Bone marrow (tissue), 2 donors: ENCODE data around the gene TBX21.

ENCODE experiments used
- DNase-seq, 2 donors: peaks; one replicate each; lab custom pipeline; 2025; lab: John Stamatoyannopoulos, UW

The TBX21 gene

DNA sequence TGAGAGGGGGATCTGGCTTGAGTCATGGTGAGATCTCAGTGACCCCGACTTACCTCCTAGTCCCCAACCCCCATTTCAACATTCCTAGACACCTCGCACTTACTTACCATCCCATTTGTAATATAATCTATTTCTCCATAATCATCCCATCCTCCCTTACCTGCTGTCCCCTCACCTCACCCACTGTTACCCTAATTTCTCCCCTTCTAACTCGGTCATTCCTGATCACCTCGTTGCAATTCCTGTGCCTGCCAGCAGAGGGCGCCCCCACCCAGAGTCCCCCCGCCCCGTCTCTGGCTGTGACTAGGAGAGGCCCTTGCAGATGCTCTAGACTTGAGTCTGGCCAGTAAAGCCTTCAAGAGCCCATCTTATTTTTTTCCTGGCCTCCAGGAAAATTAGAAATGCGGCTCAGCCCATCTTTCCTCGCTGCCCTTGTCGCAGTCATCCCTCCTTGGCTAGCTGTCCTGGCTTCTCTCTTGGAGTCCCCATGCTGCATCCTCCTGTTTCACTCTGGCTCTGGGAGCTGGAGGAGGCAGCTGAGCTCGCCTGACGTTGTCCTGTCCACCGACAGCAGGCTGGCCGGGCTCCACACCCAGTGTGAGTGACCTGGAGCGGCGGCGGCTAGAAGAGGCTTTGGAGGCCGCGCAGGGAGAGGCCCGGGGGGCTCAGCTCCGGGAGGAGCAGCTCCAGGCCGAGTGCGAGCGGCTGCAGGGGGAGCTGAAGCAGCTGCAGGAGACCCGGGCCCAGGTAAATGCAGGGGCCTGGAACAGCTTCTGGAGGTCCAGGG is 34.1 kb upstream of the TBX21 start:
- peak; percentile 56 to 64 for DNase-seq

DNA sequence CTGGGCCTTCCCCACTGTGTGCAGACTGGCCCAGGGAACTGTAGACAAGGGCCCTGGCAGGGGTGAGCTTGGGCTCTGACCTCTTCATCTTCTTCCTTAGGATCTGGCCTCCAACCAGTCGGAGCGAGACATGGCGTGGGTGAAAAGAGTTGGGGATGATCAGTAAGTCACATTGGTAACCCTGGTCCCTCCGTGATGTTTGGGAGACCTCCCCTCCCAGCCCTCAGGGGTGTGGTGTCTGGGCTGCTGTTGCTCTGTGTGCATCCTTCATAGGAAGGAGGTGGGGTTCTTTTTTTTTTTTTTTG is 33.5 kb upstream of the TBX21 start:
- DNase-seq = no peak

DNA sequence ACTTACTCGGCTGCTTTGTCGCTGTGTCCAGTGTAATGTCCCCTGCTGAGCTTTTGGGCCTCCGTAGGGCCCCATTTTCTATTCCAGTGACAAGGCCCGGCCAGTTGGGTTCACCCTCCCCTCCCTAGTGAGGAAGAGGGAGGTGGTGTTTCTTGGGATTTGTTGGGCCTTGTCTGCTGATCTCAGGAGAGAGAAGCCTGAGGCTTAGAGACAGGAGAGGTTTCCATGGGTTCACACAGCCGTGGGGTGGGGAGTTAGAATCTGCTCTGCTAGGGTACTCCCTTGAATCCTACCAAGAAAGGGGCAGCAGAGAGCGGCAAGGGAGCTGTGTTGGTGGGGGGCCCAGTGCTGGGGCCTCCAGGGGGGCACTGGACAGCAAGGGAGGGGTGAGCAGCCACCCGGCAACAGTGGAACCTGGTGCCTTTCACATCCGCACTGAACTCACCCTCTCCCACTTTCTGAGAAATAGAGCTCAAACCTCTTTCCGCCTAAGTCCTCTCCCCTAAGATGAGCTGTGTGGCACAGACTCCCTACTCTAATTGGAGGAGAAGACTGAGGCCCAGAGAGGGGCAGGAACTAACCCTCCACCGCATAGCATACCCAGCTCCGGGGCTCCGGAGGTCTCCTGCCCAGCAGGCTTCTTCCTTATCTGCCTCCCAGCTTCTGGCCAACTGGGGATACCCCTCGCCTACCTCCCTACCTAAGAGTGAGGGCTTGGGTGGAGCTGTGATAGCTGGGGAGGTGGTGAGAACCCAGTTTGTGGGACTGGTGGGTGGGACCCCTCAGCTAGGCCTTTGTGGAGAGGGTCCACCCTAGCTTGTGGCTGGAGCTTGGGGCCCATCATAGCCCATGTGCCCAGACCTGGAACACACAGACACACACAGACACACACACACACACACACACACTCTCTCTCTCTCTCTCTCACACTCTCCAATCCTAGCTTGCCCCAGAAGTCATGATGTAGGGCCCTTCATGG is 32.3 kb upstream of the TBX21 start:
- no peak for DNase-seq

- no peak for DNase-seq
Observed at GRCh38 chr17:47701608-47702007, 31.4 kb upstream of the TBX21 start.

DNA sequence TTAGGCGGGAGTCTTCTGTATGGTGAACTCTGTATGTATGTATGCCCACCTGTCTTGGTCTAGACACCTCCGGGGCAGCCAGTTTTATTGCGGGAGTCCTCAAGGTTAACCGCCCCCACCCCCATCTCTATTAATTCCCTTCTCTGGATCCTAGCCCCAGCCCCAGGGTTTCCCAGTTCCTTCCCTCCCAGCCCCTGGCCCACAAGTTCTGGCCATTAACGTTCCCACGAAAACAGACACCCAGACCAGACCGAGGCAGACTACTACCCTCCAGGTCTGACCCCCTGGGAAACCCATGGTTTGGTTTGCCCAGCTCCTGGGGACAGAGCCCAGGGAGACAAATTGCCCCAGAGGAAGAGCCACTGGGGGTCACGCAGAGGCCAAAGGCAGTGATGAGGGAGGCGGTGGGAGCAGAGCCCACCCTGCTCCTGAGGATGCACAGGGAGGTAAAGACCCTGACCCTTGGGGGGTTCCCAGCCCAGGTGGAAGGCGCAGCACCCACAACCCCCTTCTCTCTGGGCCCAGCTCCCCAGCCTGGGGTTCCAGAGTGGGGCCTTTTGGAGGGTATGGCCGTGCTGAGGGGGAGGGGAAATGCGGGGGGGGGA is 30.5 kb upstream of the TBX21 start:
- no peak for DNase-seq

- DNase-seq = no peak
Observed at GRCh38 chr17:47703191-47703591, 29.8 kb upstream of the TBX21 start.

DNA sequence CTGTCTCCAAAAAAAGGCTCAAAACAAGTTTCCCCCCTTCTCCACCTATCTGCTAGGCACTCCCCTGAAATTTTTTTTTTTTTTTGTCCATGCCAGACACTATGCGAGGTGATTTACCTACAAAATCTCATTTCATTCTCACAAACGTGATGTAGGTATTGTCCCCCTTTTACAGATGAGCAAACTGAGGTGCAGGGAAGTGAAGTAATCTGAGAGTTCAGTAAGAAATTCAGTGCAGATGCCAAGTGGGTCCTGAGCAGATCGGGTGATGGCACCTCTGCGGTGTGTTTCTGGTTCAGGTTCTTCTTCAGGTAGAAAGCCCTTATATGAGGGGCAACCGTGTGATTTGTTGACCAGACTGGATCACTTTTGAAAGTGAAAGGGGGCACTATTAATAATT is 29.4 kb upstream of the TBX21 start:
- no peak for DNase-seq

GRCh38 chr17:47704116-47704515 is 28.9 kb upstream of the TBX21 start:
- no peak for DNase-seq

DNA sequence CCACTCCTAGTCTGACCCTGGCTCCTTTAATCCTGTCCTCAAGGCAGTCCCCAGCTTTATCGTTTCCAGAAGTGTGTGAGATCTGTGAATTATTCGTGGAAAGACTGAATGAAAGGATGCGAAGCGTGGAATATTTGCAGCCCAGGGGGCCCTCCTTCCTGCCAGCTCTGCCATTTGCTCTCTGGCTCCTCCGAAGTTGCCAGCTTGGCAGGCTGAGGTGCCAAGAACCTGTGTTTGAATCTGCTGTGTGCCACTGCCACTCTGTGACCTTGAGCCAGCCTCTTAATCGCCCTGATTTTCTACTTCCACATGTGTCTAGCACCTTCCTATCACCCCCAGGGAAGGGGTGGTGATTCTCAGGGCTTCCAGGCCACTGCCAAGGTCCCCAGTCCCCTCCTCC is 28.3 kb upstream of the TBX21 start:
- no peak for DNase-seq

GRCh38 chr17:47705536-47706530 is 27.2 kb upstream of the TBX21 start:
- no peak for DNase-seq

GRCh38 chr17:47707056-47707804 is 25.8 kb upstream of the TBX21 start:
- no peak for DNase-seq

DNA sequence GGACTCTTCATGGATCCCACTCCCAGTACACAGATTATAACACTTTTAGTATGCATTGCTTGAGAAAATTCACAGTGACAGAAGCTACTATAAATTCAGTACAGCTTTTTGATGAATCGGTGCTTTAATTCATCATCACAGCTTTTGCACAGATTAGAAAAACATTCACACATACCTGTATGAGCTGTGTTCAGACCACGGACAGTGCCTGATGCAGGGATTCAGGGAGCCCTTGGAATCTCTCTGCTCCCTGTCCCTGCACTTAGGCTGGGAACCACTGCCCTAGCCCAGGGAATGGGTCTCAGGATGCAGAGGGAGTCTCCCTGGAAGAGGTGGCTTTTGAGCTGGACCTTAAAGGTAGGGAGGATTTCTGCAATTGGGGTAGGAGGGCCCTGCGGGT is 25.2 kb upstream of the TBX21 start:
- DNase-seq = no peak

DNA sequence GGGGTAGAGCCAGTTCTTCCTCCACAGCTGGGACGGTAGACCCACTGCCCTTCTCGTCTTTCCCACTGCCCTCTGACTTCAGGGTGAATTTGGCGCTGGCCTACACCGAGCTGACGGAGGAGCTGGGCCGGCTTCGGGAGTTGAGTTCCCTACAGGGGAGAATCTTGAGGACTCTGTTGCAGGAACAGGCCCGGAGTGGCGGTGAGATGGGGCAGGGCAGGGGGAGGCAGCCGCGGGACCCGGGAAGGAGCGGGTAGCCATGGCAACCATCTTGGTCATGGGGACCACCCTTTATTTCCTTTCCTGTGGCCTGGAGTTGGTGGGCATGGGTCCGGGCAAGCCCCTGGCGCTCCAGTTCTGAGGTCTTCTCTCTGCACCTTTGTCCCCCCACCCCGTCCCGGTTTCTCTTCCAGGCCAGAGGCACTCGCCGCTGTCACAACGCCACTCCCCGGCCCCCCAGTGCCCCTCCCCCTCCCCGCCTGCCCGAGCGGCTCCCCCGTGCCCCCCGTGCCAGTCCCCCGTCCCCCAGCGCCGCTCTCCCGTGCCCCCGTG is 24.6 kb upstream of the TBX21 start:
- DNase-seq = no peak

DNA sequence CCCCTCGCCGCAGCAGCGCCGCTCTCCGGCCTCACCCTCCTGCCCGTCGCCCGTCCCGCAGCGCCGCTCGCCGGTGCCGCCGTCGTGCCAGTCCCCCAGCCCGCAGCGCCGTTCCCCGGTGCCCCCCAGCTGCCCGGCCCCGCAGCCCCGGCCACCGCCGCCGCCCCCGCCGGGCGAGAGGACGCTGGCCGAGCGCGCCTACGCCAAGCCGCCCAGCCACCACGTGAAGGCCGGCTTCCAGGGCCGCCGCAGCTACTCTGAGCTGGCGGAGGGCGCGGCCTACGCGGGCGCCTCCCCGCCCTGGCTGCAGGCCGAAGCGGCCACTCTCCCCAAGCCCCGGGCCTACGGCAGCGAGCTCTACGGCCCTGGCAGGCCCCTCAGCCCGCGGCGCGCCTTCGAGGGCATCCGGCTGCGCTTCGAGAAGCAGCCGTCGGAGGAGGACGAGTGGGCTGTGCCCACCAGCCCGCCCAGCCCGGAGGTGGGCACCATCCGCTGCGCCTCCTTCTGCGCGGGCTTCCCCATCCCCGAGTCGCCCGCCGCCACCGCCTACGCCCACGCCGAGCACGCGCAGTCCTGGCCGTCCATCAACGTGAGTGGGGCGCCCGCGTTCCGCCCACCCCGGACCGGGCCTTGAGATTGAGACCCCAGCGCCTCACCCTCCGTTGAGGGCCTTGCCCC is 24.0 kb upstream of the TBX21 start:
- no peak for DNase-seq

DNA sequence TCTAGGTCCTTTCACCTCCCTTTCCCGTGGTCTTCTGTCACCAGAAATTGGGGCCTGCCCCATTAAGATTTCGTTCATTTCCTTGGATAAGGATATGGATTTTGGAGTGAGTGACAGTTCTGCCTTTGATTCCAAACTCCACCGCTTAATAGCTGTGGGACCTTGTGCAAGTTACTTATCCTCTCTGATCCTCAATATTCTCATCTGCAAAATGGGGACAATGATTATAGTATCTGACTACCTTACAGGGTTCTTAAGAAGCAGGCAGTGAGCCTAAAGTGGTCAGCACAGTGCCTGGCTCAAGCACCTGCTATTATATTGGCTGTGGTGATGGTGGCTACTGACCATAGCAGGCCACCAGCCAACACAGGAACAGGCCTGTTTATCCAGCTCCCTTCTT is 23.4 kb upstream of the TBX21 start:
- DNase-seq = no peak

DNA sequence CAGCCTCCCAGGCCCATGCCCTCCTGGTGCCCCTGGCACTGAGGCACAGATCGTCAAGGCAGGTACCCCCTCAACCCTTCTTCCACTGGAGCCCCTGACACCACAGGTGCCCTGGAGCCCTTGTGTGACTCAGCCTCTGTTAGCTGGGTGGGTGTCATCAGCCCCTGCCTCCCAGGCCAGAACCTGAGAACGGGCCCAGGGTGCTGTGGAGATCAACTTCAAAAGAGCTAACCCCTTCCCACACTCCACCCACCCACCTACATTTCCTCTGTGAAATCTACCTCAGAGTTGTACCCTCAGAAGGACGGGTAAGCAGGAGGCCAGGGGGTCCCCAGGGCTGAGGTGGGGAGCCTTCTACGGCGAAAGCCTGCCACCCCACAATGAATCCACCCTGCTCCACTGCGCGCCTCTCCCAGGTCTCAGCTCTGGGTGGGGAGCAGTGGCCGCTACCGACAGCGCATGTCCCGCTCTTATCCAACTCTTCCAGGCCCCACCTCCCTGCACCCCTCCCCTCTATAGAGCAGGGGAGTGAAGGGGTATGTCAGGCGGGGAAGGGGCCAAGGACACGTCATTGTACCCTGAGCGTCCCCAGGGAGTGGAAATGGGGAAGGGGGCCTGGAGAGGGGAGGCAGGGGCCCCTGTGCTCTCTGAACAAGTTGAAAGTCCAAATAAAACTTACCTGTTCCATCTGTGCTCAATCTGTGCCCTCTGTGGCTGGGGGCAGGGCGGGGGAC is 21.5 kb upstream of the TBX21 start:
- DNase-seq = no peak

DNA sequence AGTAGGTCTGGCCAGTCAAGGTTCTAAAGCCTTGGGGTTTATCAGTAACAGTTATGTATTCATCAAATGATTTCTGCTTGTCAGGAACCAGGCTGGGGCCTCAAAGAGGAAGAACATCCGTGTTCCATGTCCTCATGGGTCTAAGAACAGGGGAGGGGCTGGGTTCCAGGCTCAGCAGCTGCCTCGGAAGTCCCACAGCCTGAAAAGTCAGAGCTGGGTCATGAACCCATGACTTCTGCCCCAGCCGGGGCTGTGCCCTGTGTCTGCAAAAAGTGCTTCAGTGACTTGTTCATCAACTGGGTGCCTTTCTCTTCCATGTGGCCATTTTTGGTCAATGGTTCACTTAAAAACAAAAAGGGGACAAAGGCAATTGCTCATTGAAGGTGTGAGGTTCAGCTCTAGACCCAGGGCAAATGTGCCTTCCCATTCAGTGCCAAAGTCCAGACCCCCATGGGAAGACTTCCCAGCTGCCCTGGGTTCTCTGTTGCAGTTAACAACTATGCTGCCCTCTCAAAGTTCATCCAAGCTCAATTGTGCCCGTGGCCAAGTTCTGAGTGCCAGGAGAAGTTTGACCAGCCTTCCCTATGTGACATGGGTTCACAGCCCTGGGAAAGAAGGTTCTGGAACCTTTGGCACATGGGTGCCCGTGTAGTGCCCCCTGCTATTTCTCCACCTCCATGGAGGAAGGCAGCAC is 20.6 kb upstream of the TBX21 start:
- DNase-seq = peak in 1 of 2 donors; percentile 51

DNA sequence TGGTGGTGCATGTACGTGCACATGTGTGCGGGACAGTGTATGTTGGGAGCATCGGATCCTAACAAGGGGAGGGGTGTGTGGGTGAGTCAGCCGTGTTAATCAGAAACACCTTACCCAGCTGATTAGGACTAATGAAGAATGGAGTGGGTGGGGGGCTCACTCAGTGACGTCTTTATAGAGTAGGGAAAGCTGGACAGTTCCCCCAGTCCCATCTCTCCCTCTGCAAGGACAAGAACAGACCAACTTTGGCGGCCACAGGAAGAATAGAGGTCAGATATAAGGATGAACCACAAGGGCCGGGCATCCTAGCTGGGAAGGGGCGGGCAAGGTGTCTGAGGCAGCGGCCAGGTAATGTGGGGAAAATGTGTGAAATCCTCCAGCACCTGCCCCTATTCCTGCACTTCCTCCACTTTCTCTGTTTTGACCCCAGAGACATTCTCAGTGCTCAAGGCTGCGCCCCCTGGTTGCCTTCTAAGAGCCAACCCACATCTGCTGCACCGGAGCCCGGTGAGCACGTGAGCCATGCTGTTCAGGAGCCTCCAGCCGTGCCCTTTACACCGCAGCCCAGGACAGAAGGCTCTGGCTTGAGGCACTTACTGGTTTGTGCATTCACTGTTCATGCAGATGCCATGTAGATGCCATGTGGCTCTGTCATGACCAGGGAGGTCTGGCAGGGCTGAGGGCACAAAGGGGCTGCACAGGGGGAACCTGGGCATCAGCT is 18.9 kb upstream of the TBX21 start:
- no peak for DNase-seq
